ENCODE results near the gene DMAC2L. TPM values are rescaled to one million over a fixed set of nuclear protein-coding genes. Genes with fewer than 3 reads are reported as not detected.

DMAC2L gene
- total RNA-seq, 2 experiments from 2014 or later, result 13.8 to 33.0 TPM

DNA sequence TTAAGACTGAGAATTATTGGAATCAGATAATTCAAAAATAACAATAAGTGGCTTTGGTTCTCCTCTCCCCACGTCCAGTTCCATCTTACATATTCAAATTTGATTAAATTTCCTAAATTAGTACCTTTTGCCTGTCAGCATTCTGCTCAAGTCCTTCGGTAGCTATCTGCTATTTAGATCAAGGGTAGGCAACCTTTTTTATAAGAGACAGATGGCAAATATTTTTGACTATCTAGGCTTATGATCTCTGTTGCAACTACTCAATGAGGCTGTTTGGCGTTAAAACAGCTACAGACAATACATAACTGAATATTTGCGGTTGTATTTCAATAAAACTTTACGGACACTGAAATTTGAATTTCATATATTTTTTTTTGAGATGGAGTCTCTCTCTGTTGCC is 21.8 kb upstream of the DMAC2L start:
- Histone ChIP-seq H3K9me3 (ENCODE audit: low read length) (peaks cover 12% of the 10 kb centered on the region), H3K4me2 (ENCODE audit: low read length) (no peak overlapping the region), H2AFZ (ENCODE audit: low read length) (no peak overlapping the region), H3K79me2 (ENCODE audit: insufficient read depth, low read depth, low read length) (no peaks in the 10 kb centered on the region), H4K20me1 (ENCODE audit: insufficient read depth, low read length) (no peaks in the 10 kb centered on the region), H3K36me3 (ENCODE audit: insufficient read depth, low read length) (peaks cover 33% of the 10 kb centered on the region), H3K4me1 (ENCODE audit: insufficient read depth, low read length, poor library complexity, severe bottlenecking) (no peaks in the 10 kb centered on the region), H3K27ac (ENCODE audit: low read depth, low read length, poor library complexity, severe bottlenecking) (no peak overlapping the region), H3K4me3 (ENCODE audit: low read depth, low read length, poor library complexity, severe bottlenecking) (no peak overlapping the region), H3K9me2 (ENCODE audit: insufficient read depth, low read length) (no peaks in the 10 kb centered on the region)
- CTCF ChIA-PET (ENCODE audit: unreplicated experiment), result no interaction called here
- TF ChIP-seq, protein P1, sequence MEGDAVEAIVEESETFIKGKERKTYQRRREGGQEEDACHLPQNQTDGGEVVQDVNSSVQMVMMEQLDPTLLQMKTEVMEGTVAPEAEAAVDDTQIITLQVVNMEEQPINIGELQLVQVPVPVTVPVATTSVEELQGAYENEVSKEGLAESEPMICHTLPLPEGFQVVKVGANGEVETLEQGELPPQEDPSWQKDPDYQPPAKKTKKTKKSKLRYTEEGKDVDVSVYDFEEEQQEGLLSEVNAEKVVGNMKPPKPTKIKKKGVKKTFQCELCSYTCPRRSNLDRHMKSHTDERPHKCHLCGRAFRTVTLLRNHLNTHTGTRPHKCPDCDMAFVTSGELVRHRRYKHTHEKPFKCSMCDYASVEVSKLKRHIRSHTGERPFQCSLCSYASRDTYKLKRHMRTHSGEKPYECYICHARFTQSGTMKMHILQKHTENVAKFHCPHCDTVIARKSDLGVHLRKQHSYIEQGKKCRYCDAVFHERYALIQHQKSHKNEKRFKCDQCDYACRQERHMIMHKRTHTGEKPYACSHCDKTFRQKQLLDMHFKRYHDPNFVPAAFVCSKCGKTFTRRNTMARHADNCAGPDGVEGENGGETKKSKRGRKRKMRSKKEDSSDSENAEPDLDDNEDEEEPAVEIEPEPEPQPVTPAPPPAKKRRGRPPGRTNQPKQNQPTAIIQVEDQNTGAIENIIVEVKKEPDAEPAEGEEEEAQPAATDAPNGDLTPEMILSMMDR (conservative IDR thresholded peaks at IDR 0.05; ENCODE audit: low read length), result no peak
- TF ChIP-seq EZH2phosphoT487 (IDR thresholded peaks at IDR 0.05; ENCODE audit: borderline replicate concordance, low read depth, low read length), result no peak
- BruUV-seq (replicated peaks), result no TSS peak
- no peak for DNase-seq (ENCODE audit: low spot score)
- intact Hi-C loops (cut with micrococcal nuclease; ENCODE audit: unreplicated experiment), result no loop called here
- POLR2A ChIA-PET, result interaction anchor here (0.5 to 0.6 kb wide), 2 partner anchors 15 to 51 kb away, joined by 3 read pairs; no protein-coding TSS in a partner anchor

DNA sequence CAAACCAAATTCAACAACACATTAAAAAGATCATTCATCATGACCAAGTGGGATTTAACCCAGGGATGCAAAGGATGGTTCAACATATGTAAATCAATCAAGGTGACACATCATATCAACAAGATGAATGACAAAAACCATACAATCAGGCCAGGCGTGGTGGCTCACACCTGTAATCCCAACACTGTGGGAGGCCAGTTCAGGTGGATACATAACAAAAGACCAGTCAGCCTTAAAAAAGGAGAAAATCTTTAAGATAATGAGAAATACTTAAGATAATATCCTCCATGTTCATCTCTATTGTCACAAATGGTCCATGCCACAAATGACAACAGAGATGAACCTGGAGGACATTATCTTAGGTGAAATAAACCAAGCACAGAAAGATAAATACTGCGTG is 12.5 kb upstream of the DMAC2L start:
- ChIA-PET CTCF (ENCODE audit: unreplicated experiment) (no interaction called here), POLR2A (no interaction called here)
- peaks cover 34% of the 10 kb centered on the region for H3K36me3 ChIP-seq (ENCODE audit: insufficient read depth, low read length)
- no peaks in the 10 kb centered on the region for H3K4me1 ChIP-seq (ENCODE audit: insufficient read depth, low read length, poor library complexity, severe bottlenecking)
- no peak overlapping the region for H3K4me2 ChIP-seq (ENCODE audit: low read length)
- H3K27ac ChIP-seq (ENCODE audit: low read depth, low read length, poor library complexity, severe bottlenecking), result no peak overlapping the region
- H4K20me1 ChIP-seq (ENCODE audit: insufficient read depth, low read length), result no peaks in the 10 kb centered on the region
- no peaks in the 10 kb centered on the region for H3K9me2 ChIP-seq (ENCODE audit: insufficient read depth, low read length)
- DNase-seq (ENCODE audit: low spot score), result no peak
- H3K4me3 ChIP-seq (ENCODE audit: low read depth, low read length, poor library complexity, severe bottlenecking), result no peak overlapping the region
- no peak overlapping the region for H2AFZ ChIP-seq (ENCODE audit: low read length)
- intact Hi-C loops (cut with micrococcal nuclease; ENCODE audit: unreplicated experiment), result no loop called here
- H3K79me2 ChIP-seq (ENCODE audit: insufficient read depth, low read depth, low read length), result no peaks in the 10 kb centered on the region
- H3K9me3 ChIP-seq (ENCODE audit: low read length), result no peaks in the 10 kb centered on the region
- no TSS peak for BruUV-seq (replicated peaks)
- TF ChIP-seq EZH2phosphoT487 (IDR thresholded peaks at IDR 0.05; ENCODE audit: borderline replicate concordance, low read depth, low read length), result no peak
- TF ChIP-seq, protein P1 (conservative IDR thresholded peaks at IDR 0.05; ENCODE audit: low read length), result no peak

DNA sequence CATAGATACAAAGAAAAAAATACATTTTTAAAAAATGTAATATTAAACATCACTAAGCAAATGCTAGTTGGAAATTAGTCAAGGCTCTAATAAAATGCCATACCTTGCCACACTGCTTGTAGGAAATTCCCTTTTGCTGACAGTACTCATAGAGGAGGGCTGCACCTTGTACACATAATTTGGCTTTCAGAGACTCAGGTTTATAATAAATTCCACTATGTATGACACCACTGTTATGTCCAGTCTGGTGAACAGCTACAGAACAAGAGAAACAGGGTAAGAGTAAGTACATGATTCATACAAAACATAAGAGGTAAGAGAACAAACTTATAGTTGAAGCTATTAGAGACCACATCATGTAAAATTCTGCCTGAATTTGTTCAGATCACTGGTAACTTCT is 10.2 kb upstream of the DMAC2L start:
- CTCF ChIA-PET (ENCODE audit: unreplicated experiment), result no interaction called here
- Histone ChIP-seq H3K36me3 (ENCODE audit: insufficient read depth, low read length) (peaks cover 34% of the 10 kb centered on the region), H3K9me3 (ENCODE audit: low read length) (no peaks in the 10 kb centered on the region), H3K79me2 (ENCODE audit: insufficient read depth, low read depth, low read length) (no peaks in the 10 kb centered on the region), H3K4me2 (ENCODE audit: low read length) (no peak overlapping the region), H3K27ac (ENCODE audit: low read depth, low read length, poor library complexity, severe bottlenecking) (no peak overlapping the region), H3K4me1 (ENCODE audit: insufficient read depth, low read length, poor library complexity, severe bottlenecking) (no peaks in the 10 kb centered on the region), H4K20me1 (ENCODE audit: insufficient read depth, low read length) (no peaks in the 10 kb centered on the region), H3K9me2 (ENCODE audit: insufficient read depth, low read length) (no peaks in the 10 kb centered on the region), H2AFZ (ENCODE audit: low read length) (no peak overlapping the region), H3K4me3 (ENCODE audit: low read depth, low read length, poor library complexity, severe bottlenecking) (no peak overlapping the region)
- intact Hi-C loops (cut with micrococcal nuclease; ENCODE audit: unreplicated experiment), result no loop called here
- POLR2A ChIA-PET, result interaction anchor here (1.1 kb wide), 1 partner anchor 10 kb away, joined by 3 read pairs; the partner anchor contains the start of genes DMAC2L and L2HGDH
- DNase-seq (ENCODE audit: low spot score), result no peak
- no TSS peak for BruUV-seq (replicated peaks)
- no peak for TF ChIP-seq EZH2phosphoT487 (IDR thresholded peaks at IDR 0.05; ENCODE audit: borderline replicate concordance, low read depth, low read length)
- TF ChIP-seq, protein P1 (conservative IDR thresholded peaks at IDR 0.05; ENCODE audit: low read length), result no peak
